Transverse colon (tissue), 3 donors: ENCODE data around the gene ANKS3.

Experiments used
- CTCF ChIP-seq, 5 experiments: fragments of 200-600 bp in 3 of 5; fragments of 450-650 bp in 2 of 5; sonication (generic) in 3 of 5; IDR thresholded peaks; 1 replicate in 2 of 5; 2 replicates in 3 of 5; pipeline ENCODE4 v1.5.1; 2016 to 2017; ENCODE audit warnings: antibody characterized with exemption in 5 of 5, inconsistent platforms in 3 of 5, mild to moderate bottlenecking in 2 of 5, moderate library complexity in 1 of 5
- POLR2A ChIP-seq: fragments of 450-650 bp; IDR thresholded peaks from one replicate; pipeline ENCODE4 v1.6.1; 2016; ENCODE audit warnings: antibody characterized with exemption, mild to moderate bottlenecking, moderate library complexity

- TF ChIP-seq CTCF (IDR thresholded peaks at IDR 0.05) (no peak), POLR2A (no peak)
Measured at GRCh38 chr16:4709481-4709880, 24.6 kb downstream of the ANKS3 start.
